Stimulated activated naive CD4-positive, alpha-beta T cell treated with Interleukin-2 at 50 U/mL for 16 hours (primary cell): ENCODE results near the gene BEAN1.

Source experiments
- DNase-seq: peaks from one replicate; lab custom pipeline; 2025; lab: John Stamatoyannopoulos, UW

The BEAN1 gene

GRCh38 chr16:66470556-66470955 lies 43.5 kb downstream of the BEAN1 start:
- no peak for DNase-seq

- no peak for DNase-seq
These were observed 44.2 kb downstream of the BEAN1 start for GRCh38 chr16:66471264-66471663.

DNA sequence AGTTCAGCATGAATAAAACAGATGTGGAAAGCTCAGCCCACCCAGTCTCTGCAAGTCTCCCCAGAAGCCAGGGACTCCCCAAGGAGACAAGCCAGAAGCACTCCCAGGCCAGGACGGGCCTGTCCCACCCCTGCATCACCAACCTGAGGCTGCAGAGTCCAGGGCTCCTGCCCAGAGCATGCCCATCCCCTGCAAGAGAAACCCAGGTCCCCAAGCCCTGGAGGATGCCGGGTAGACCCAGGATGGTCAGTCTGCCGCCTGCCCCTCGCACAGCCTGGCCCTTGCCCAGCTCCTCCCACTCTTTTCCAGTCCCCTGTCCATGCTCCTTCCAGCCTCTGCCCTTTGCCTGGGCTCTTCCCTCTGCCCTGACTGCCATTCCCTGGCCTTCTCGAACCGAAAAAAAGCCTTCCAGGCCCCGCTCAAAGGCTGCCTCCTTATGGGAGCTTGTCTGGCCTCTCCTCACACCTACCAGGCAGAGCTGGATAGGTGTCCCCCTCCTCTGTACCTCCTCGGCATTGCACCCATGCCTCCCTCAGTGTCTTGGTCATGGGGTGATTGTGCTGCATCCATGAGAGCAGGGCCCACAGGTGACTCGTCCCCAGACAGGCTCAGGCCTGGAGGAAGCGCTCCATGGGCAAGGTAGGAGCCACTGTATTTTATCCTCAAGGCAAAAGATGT lies 44.8 kb downstream of the BEAN1 start:
- DNase-seq = no peak

DNA sequence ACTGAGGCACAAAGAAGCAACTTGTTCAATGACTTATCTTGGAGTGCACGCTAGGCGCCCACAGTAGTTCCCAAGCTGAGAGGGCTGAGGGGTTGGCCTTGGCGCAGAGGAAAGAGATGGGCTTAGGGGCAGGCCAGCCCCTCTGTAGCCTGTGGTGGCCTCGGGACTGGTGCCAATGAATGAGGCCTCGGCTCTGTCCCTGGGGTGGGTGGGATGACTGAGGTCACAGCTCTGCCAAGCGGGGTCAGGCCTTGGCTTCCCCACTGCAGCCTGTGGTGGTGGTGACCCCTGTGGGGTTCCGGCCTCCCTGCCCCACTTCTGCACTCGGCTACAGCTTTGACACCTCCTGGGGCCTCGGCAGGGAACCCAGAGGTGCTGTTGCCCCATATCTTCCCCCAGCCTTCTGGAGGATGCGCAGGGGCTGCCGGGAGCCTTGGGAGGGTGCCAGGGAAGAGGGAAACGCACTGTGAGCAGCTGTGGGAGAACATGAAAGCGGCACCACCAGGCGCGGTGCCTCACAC lies 46.0 kb downstream of the BEAN1 start:
- DNase-seq = no peak

DNA sequence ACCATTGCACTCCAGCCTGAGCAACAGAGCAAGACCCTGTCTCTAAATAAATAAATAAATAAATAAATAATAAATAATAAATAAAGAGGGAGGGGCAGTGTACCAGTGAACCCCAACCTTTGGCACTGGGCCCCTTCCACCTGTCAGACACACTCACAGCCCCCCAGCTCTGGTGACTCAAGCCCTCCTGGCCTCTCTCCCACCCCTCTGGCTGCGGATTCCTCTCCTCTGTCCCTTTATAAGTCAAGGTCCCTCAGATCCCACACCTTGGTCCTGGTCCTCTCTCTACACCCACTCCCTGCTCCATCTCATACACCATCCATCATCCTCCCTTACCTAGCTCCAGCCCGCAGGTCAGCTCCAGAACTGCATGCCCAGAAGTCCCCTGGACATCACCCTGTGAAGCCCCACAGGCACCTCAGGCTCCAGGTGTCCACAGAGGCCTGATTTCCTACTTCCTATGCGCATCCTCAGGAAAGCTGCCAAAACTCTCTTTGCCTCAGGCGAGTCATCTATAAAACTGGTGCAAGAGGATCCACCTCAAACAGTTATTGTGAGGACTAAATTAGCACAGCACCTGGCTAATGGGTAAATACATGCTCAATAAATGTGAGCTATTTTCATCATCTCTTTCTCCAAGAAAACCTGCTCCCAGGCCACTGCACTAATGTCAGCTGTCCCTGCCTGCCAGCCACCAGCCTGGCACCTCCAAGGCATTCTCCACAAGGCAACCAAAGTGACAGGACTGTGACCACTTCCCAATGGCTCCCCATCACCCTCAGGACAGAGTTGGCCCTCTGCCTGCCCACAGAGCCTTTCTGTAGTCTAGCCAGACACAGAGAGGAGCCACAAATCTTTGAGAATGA lies 46.8 kb downstream of the BEAN1 start:
- no peak for DNase-seq

GRCh38 chr16:66474750-66475199 lies 47.7 kb downstream of the BEAN1 start:
- DNase-seq = peak; percentile 44

DNA sequence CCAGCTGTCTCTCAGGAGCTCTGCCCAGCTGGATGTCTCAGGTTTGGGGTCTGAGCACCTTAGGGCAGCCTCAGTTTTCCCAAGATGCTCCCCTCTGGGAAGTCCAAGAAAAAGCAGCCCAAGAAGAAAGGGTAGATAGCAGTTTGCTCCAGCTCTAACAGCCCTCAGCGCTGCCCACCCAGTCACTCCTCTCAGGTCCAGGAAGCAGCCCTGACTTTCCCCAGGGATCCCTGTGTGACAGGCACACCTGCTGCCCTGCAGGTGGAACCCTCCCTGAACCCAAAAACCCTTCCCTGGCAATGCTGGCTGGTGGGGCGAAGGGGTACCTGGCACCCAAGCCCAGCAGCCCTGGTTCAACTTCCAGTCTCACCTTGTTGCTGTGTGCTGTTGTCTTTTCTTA lies 48.1 kb downstream of the BEAN1 start:
- no peak for DNase-seq

DNA sequence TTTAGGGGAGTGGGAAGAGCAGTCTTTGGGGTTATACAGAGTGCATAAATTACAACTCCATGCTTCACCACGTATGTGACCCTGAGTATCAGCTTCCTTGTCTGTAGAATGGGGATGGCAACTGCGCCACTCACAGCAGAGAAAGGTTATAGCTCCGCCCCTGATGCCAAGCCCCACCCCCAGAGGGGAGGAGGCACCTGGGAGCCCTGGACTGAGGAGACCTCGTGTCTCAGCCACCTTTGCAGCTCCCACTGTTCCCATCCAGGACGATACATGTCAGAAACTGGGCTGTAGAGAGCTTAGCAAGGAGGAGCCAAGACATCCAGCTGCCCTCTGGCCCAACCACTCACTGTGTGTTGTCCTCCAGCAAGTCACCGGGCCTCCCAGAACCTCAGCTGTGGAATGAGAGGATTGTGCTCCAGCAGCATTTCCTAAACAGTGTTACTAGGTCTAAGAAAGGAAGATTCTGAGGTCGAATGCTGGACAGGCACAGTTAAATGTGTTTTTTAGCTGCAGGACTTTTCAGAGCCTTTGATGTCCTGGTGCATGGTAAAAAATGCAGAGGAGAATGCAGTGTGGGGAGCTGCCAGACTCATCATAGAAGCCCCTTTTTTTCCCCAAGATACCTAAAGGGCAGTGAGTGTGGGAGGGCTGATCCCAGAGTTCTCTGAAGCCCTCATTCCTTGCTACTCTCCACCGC lies 49.4 kb downstream of the BEAN1 start:
- DNase-seq = peak; percentile 47

GRCh38 chr16:66477028-66477515 lies 50.0 kb downstream of the BEAN1 start:
- no peak for DNase-seq

DNA sequence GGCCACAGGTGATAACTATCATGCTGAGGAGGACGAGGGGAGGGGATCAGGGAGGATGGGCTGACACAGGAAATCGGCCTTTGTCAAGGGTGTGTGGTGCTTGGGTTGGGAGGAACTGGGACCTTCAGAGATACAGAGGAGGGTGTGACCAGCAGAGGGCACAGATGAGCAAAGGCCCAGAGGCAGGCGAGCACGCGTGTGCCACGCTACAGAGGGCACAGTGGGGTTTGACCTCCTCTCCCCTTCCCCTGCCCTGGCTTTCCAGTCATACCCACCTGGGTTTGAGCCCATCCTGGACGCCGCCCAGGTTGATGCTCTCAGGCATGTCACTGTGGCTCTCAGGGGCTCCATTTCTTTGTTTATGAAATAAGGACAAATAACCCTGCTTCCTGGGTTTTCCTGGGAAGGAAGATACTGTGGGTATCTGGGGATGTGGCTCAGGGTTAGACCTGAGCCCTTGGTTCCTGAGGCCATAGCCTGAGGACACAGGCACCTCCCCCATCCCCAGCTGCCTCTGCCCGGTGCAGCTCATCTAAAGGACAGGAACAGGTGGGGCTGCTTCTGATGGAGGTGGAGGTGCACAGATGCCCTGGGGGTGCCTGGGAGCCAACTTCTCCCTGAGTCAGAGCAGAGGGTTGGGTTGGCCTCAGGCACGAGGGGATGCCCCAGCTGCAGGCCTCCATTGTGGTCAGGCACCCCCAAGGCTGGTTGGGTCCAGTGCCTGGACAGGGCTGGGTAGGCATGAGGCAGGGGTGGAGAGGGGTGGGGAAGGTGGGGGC lies 51.8 kb downstream of the BEAN1 start:
- DNase-seq = peak; percentile 79

DNA sequence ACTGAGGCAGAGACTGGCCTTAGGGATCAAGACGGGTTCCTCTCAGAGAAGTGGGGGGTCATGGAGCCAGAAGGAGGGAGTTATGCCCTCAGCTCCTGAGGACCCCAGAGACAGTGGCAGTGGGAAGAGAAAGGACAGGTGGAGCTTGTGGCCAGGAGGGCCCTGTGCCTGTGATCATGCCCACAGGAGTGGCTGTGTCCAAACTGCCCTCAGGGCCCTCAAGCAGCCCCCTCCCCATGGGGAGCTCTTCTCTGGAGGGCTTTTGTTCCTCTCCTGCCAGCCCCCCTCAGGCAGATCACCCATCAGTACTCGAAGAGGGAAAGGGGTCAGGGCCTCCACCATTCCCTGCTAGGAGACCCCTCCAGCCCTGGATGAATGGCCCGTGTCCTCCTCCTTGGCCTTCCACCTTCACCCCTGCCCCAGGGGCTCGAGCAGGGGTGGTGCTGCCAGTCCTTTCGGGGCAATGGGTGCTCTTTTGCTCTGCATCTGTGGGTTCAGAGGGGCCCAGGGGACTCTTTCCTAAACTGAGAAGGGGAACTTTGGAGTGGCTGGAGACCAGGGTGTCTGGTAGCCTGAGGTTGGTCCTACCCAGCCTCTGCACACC lies 52.7 kb downstream of the BEAN1 start:
- no peak for DNase-seq

- DNase-seq = no peak
These were observed 53.4 kb downstream of the BEAN1 start for GRCh38 chr16:66480265-66481080.

DNA sequence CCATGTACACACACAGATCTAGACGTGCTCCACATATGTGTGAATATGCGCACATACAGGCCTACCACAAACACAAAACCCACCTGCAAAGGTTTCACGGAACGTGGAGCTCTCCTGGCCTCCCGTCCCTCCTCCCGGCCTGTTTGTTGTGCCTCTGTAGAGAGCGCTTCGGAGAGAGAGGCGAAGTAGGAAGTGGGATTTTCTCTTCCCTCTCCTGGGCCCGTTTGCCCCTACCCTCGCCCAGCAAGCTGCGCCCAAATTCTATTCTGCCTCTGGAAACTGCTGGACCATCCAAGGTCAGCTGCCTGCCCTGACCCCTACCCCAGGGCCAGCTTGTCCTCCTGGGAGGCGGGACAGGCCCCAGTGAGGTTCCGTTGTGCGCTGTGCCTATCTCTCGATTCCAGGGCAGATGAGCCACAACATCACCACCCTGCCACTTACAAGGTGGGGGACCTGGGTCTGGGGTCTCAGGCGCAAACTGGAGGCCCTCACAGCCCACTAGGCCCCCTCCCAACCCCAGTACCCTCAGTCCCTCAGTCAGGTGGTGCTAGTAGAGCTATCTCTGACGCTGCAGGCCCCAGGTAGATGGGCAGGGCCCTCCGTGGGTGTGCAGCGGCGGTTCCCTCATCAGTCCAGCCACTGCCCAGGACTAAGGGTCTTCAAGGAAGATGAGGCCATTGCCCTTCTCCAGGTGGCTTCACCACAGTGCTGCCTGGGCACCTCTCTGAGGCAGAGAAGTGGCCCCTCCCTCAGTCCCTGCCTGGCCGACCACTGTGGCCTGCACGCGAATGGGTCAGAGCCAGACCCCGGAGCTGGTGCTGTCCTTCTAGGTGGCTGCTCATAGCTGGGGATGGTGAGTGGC lies 54.2 kb downstream of the BEAN1 start:
- DNase-seq = no peak

DNA sequence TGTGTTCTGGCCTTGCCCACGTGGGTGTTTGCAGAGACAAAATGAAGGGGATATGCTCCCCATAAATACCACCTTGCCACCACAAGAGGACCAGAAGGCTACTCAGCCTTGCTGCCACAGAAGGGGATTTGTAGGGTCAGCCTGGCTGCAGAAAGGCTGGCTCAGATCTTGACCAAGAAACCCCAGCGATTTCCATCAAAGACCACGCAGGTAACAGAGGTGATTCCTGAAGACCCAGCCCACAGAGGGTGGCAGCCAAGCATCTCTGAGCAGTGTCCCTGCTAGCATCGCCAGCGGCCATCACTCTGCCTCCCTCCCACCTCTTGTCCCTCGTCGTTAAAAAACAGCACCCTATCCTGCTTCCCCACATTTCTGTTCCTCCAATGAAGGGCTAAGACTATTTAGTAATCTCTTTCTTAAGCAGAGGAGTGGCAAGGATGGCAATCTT lies 54.9 kb downstream of the BEAN1 start:
- no peak for DNase-seq

GRCh38 chr16:66483689-66484452 lies 56.8 kb downstream of the BEAN1 start:
- DNase-seq = peak; percentile 69

GRCh38 chr16:66484453-66485213 lies 57.5 kb downstream of the BEAN1 start:
- DNase-seq = no peak

DNA sequence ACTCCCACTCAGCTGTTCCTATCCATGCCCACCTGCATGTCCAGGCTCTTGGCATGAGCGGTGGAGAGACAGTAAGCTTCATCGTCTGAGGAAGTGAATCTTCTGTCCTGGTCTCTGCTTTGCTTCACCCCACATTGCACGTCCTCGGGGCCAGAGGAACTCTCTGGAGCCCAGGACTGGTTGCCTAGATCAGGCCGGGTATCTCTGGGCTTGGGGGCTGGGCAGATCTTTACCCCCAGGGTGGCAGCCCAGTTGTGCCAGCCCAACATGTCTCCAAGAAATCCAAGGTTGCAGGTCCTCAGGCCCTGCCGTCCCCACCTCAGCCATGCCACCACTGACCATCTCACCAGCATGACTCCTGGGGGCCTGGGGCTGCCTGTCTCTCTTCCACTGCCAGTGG lies 58.3 kb downstream of the BEAN1 start:
- DNase-seq = no peak
